BLaER1 (cell line): ENCODE data around the gene RREB1.
"Not testable (repeated sequence)": the region's sequence is repeated elsewhere in the genome, so short reads cannot be mapped to it uniquely, and the experiment has no call there.

Experiments
- H3K27ac ChIP-seq: shearing (Covaris generic); formaldehyde crosslinking; 2 replicates; pipeline ENCODE4 v1.8.1; 2022
- H3K27me3 ChIP-seq: shearing (Covaris generic); formaldehyde crosslinking; 2 replicates; pipeline ENCODE4 v1.8.1; 2022
- H3K36me3 ChIP-seq: shearing (Covaris generic); formaldehyde crosslinking; 2 replicates; pipeline ENCODE4 v1.8.1; 2022
- H3K4me1 ChIP-seq: shearing (Covaris generic); formaldehyde crosslinking; 2 replicates; pipeline ENCODE4 v1.8.1; 2022
- H3K4me2 ChIP-seq: shearing (Covaris generic); formaldehyde crosslinking; 2 replicates; pipeline ENCODE4 v1.8.1; 2022
- H3K4me3 ChIP-seq: shearing (Covaris generic); formaldehyde crosslinking; 2 replicates; pipeline ENCODE4 v1.8.1; 2022
- H3K9ac ChIP-seq: shearing (Covaris generic); formaldehyde crosslinking; 2 replicates; pipeline ENCODE4 v1.8.1; 2022
- H3K9me3 ChIP-seq: shearing (Covaris generic); formaldehyde crosslinking; 2 replicates; pipeline ENCODE4 v1.8.1; 2022
- H4K20me1 ChIP-seq: shearing (Covaris generic); formaldehyde crosslinking; 2 replicates; pipeline ENCODE4 v1.8.1; 2022
- Cebpa-rat ChIP-seq: shearing (Covaris generic); IDR thresholded peaks from 2 replicates; pipeline ENCODE4 v1.8.1; 2022

RREB1 gene

GRCh38 chr6:7261032-7261841, 153.5 kb downstream of the RREB1 start:
- Histone ChIP-seq H3K9me3 (peaks cover 10% of the 10 kb centered on the region), H3K9ac (peak overlapping the region; percentile 67), H3K36me3 (no peaks in the 10 kb centered on the region), H4K20me1 (no peaks in the 10 kb centered on the region), H3K27me3 (no peaks in the 10 kb centered on the region), H3K4me1 (peaks cover 50% of the 10 kb centered on the region), H3K4me3 (peak overlapping the region; percentile 65), H3K27ac (peak overlapping the region; percentile 80), H3K4me2 (peak overlapping the region; percentile 99)
- no peak for TF ChIP-seq Cebpa-rat

- peak overlapping the region; percentile 99 for H3K4me2 ChIP-seq
- peak overlapping the region; percentile 65; the same call in 1 of the 2 replicates for H3K4me3 ChIP-seq
- H3K4me1 ChIP-seq, result peaks cover 57% of the 10 kb centered on the region
- no peaks in the 10 kb centered on the region for H3K36me3 ChIP-seq
- no peak overlapping the region for H3K9ac ChIP-seq
- no peak for TF ChIP-seq Cebpa-rat
- peaks cover 3% of the 10 kb centered on the region for H3K9me3 ChIP-seq
- H4K20me1 ChIP-seq, result no peaks in the 10 kb centered on the region
- no peaks in the 10 kb centered on the region for H3K27me3 ChIP-seq
- H3K27ac ChIP-seq, result peak overlapping the region; percentile 80
Observed at GRCh38 chr6:7261852-7262461, 154.2 kb downstream of the RREB1 start.

DNA sequence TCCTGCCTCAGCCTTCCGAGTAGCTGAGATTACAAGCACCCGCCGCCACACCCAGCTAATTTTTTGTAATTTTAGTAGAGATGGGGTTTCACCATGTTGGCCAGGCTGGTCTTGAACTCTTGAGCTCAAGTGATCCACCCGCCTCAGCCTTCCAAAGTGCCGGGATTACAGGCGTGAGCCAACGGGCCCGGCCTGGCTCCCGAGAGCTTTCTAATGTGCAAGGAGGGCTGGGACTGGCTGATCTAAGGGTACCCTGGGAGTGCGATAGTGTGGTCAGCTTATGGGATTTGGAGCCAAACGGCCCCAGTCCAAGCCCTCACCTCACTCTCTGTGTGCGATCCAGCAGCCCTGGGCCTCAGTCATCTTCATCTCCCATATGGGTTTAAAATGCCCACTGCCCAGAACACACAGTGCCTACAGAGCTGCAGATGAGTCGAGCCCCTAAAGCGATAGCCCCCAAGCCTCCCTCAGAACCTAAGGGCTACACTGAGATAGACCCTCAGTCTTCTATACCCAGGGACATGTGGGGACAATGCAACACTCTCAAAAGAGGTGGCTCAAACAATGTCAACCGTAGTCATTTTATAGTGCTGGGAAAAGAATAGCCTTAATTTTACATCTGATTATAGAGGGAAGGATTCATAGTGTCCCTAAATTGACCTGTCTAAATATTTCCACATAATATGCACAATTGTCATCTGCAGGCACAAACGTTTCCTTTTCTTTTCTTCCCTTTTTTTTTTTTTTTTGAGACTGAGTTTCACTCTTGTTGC, 155.2 kb downstream of the RREB1 start:
- no peak overlapping the region for H3K27ac ChIP-seq
- no peak overlapping the region for H3K4me3 ChIP-seq
- H3K27me3 ChIP-seq, result no peaks in the 10 kb centered on the region
- TF ChIP-seq Cebpa-rat, result no peak
- no peaks in the 10 kb centered on the region for H3K36me3 ChIP-seq
- H3K4me2 ChIP-seq, result no peak overlapping the region
- H4K20me1 ChIP-seq, result no peaks in the 10 kb centered on the region
- peaks cover 55% of the 10 kb centered on the region for H3K4me1 ChIP-seq
- H3K9ac ChIP-seq, result no peak overlapping the region
- H3K9me3 ChIP-seq, result no peaks in the 10 kb centered on the region

GRCh38 chr6:7263519-7263805, 155.7 kb downstream of the RREB1 start:
- not testable (repeated sequence) for H3K9ac ChIP-seq, H3K4me2 ChIP-seq, H3K27ac ChIP-seq, H3K9me3 ChIP-seq, H3K27me3 ChIP-seq, H4K20me1 ChIP-seq, H3K4me3 ChIP-seq, H3K36me3 ChIP-seq
- peaks cover 49% of the 10 kb centered on the region for H3K4me1 ChIP-seq

DNA sequence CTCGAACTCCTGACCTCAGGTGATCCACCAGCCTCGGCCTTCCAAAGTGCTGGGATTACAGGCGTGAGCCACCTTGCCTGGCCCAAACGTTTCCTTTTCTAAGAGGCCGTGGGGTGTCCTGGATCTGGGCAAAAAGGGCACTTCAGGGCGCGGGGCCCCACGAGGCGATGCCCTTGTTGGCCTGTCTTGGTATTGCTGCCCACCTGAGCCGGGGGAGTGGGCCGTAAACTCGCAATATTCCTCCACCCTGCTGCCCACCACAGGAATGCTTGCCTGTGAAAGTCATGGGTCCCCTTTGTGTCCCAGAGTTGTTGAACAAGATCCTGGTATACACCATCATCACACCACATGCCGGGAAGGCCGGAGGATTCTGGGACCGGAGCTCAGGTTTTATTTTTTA, 156.3 kb downstream of the RREB1 start:
- H3K27ac ChIP-seq, result no peak overlapping the region
- H3K4me1 ChIP-seq, result peaks cover 44% of the 10 kb centered on the region
- H3K4me2 ChIP-seq, result no peak overlapping the region
- no peaks in the 10 kb centered on the region for H3K27me3 ChIP-seq
- H3K9ac ChIP-seq, result no peak overlapping the region
- TF ChIP-seq Cebpa-rat, result no peak
- H3K9me3 ChIP-seq, result no peaks in the 10 kb centered on the region
- no peaks in the 10 kb centered on the region for H3K36me3 ChIP-seq
- H4K20me1 ChIP-seq, result no peaks in the 10 kb centered on the region
- no peak overlapping the region for H3K4me3 ChIP-seq

GRCh38 chr6:7264686-7265384, 157.1 kb downstream of the RREB1 start:
- no peak for TF ChIP-seq Cebpa-rat
- H3K9me3 ChIP-seq, result no peaks in the 10 kb centered on the region
- no peaks in the 10 kb centered on the region for H3K27me3 ChIP-seq
- no peak overlapping the region for H3K9ac ChIP-seq
- H3K27ac ChIP-seq, result no peak overlapping the region
- no peak overlapping the region for H3K4me2 ChIP-seq
- no peaks in the 10 kb centered on the region for H4K20me1 ChIP-seq
- H3K36me3 ChIP-seq, result no peaks in the 10 kb centered on the region
- H3K4me3 ChIP-seq, result no peak overlapping the region
- H3K4me1 ChIP-seq, result peaks cover 36% of the 10 kb centered on the region

GRCh38 chr6:7265385-7265726, 157.6 kb downstream of the RREB1 start:
- H4K20me1 ChIP-seq, H3K36me3 ChIP-seq, H3K9ac ChIP-seq, H3K27ac ChIP-seq, H3K9me3 ChIP-seq, H3K27me3 ChIP-seq, H3K4me2 ChIP-seq, H3K4me3 ChIP-seq: not testable (repeated sequence)
- H3K4me1 ChIP-seq, result peaks cover 30% of the 10 kb centered on the region

DNA sequence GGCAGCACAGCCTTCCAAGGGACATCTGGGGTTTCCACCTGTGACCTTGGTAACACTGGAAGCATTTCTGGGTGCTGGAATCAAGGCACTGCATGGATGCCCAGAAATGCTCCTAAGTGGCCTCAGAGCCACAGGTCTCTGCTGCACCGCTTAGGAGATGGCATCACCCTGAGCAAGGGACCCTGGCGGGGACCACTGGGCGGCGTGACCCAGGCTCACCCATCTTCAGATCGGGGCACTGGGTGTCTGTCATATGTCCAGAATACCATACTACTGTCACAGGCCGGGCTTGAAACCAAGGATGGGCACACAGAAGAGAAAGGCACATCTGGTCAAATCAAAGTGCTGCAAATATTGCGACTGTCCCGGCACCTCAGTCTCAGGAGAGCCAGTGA, 159.3 kb downstream of the RREB1 start:
- no peaks in the 10 kb centered on the region for H4K20me1 ChIP-seq
- no peak for TF ChIP-seq Cebpa-rat
- peaks cover 13% of the 10 kb centered on the region for H3K4me1 ChIP-seq
- H3K9ac ChIP-seq, result no peak overlapping the region
- H3K4me3 ChIP-seq, result no peak overlapping the region
- no peaks in the 10 kb centered on the region for H3K27me3 ChIP-seq
- H3K27ac ChIP-seq, result no peak overlapping the region; the same call in 1 of the 2 replicates
- peak overlapping the region; percentile 3; the same call in 1 of the 2 replicates for H3K4me2 ChIP-seq
- no peaks in the 10 kb centered on the region for H3K9me3 ChIP-seq
- no peaks in the 10 kb centered on the region for H3K36me3 ChIP-seq

DNA sequence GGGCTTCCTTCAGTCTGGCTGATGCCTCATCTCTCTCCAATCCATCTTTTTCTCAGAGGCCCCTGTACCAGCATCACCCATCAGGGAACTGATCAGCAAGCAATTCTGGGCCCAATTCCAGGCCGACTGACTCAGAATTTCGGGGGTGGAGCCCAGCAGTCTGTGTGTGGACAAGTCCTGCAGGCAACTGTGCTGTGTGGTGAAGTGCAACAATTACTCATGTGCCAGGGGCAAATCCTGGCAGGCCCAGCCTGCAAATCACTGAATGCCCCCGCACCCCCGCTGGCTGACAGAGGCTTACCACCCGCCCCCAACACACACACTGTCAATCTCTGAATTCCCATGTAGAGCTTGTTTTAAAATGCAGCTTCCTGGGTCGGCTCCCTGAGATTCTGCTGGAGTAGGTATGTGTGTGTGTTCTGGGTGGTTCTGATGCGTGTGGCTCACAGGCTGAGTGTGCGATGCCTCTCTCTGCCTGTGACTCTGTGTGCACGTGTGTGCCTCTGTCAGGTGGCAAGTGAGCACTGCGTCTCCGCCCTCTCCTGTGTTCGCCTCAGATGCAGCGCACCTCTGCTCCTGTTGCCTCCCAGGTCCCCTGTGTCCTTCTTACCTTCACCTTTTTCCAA, 159.8 kb downstream of the RREB1 start:
- no peaks in the 10 kb centered on the region for H3K27me3 ChIP-seq
- no peak for TF ChIP-seq Cebpa-rat

More for the DNA sequence above, 159.8 kb downstream of the RREB1 start:
- Histone ChIP-seq H3K4me3 (no peak overlapping the region), H3K9me3 (no peaks in the 10 kb centered on the region), H3K4me2 (no peak overlapping the region), H3K27ac (no peak overlapping the region), H3K36me3 (no peaks in the 10 kb centered on the region), H4K20me1 (no peaks in the 10 kb centered on the region), H3K9ac (no peak overlapping the region), H3K4me1 (peaks cover 12% of the 10 kb centered on the region)
